NB4 (cell line): ENCODE results near the gene CNGB1.

ENCODE experiments used
- CTCF ChIP-seq: IDR thresholded peaks from one replicate; pipeline ENCODE4 v1.5.1; 2012; ENCODE audit warnings: low read depth, low read length
- MYC ChIP-seq: IDR thresholded peaks from 2 replicates; pipeline ENCODE4 v1.6.1; 2011; ENCODE audit warnings: low read depth, low read length
- POLR2A ChIP-seq: IDR thresholded peaks from 2 replicates; pipeline ENCODE4 v1.6.1; 2011; ENCODE audit warnings: mild to moderate bottlenecking; ENCODE audit not compliant: insufficient read length; ENCODE audit errors: extremely low read depth
- TF ChIP-seq, protein P1 (sequence below): IDR thresholded peaks from 2 replicates; pipeline ENCODE4 v1.6.1; 2011; ENCODE audit warnings: low read depth, low read length

DNA sequence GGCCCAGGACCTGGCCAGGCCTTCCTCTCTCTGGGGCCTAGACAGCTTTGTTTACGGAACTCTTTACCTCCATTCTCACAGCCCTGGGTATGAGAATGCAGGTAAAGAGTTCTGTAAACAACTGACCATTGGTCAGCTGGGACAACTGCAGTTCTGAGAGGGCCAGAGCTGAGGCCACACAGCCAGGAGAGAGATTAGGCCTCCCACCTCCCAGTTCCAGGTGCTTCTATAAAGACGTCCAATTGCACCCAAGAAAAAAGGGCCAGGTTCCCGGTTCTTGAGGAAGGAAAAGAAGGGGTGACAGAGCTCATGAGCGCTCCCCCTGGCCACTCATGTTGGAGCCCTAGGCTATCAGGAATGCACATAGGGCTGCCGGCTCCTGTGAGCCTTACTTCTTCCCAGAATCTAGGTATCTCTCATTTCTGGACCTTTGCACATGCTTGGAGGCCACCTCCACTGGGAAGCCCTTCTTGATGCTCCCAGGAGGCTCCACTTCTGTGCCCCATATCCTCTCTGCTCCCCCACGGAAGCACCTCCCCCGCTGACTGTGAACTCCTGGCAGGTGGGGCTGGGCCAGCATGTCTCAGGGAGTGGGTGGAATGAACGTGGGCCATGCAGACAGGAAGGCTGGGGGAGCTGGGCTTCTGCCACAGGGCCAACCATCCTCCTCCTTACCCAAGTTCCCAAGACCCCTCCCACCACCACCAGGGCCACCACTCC, 13.1 kb downstream of the CNGB1 start:
- TF ChIP-seq CTCF, result peak; percentile 4
- TF ChIP-seq, protein P1, sequence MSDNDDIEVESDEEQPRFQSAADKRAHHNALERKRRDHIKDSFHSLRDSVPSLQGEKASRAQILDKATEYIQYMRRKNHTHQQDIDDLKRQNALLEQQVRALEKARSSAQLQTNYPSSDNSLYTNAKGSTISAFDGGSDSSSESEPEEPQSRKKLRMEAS, result no peak
- no peak for TF ChIP-seq POLR2A
- TF ChIP-seq MYC, result no peak
